DOHH2 (cell line): Measurements from ENCODE around the gene GNAO1.

Source experiments
- EZH2phosphoT487 ChIP-seq: fragments of 200-600 bp; sonication (generic); IDR thresholded peaks from 2 replicates; pipeline ENCODE4 v1.6.1; 2017; ENCODE audit warnings: borderline replicate concordance, mild to moderate bottlenecking, antibody characterized with exemption, low read length, moderate library complexity, mixed read lengths
- TF ChIP-seq, protein P1 (sequence below): fragments of 200-600 bp; sonication (generic); IDR thresholded peaks from one replicate; pipeline ENCODE4 v1.5.1; 2014; ENCODE audit warnings: antibody characterized with exemption, mild to moderate bottlenecking, low read depth, low read length; ENCODE audit not compliant: poor library complexity, severe bottlenecking

GRCh38 chr16:56401482-56401881, 210.2 kb downstream of the GNAO1 start:
- TF ChIP-seq, protein P1, sequence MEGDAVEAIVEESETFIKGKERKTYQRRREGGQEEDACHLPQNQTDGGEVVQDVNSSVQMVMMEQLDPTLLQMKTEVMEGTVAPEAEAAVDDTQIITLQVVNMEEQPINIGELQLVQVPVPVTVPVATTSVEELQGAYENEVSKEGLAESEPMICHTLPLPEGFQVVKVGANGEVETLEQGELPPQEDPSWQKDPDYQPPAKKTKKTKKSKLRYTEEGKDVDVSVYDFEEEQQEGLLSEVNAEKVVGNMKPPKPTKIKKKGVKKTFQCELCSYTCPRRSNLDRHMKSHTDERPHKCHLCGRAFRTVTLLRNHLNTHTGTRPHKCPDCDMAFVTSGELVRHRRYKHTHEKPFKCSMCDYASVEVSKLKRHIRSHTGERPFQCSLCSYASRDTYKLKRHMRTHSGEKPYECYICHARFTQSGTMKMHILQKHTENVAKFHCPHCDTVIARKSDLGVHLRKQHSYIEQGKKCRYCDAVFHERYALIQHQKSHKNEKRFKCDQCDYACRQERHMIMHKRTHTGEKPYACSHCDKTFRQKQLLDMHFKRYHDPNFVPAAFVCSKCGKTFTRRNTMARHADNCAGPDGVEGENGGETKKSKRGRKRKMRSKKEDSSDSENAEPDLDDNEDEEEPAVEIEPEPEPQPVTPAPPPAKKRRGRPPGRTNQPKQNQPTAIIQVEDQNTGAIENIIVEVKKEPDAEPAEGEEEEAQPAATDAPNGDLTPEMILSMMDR: peak; percentile 49
- no peak for TF ChIP-seq EZH2phosphoT487
